GM21423 (cell line): Measurements from ENCODE around the gene ARIH1.

ENCODE experiments used
- ATAC-seq: cut with Tn5 transposase; IDR thresholded peaks from one replicate; pipeline ENCODE4 v1.9.1; 2021; ENCODE audit warnings: mild to moderate bottlenecking, moderate library complexity; ENCODE audit not compliant: unreplicated experiment

ARIH1 gene

DNA sequence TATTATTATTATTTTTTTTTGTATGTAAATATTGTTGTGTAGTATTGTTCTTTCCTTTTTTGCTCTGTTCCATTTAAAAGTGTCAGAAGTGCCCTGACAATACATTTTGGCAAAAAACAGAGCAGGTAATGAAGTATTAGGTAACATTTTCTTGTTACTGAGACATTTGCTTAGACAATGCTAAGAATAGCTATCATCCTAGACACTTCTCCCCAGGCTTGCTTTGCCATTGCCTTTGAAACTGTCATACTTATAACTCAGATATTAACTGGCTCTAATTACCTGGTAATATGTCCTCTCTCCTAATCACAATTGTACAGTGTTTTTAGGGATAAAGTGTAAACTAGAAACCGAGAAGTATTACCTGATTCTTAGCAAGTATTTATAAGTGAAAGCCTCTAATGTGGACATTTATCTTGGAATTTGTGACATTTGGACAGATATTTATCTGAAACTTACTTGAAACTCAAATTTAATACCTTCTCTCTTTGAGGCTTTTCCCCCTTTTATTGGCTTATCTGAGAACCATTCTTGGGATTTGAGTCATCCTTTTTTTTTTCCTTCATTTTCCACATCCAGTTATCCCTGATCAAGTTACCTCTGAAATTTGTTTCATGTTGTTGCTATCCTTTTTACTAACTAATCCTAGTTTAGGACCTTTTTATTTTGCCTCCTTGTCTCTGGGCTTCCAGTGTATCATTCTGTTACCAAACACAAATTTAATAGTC, 13.1 kb downstream of the ARIH1 start:
- no peak for ATAC-seq

GRCh38 chr15:72488558-72488957, 14.4 kb downstream of the ARIH1 start:
- no peak for ATAC-seq

GRCh38 chr15:72489943-72490554, 15.9 kb downstream of the ARIH1 start:
- ATAC-seq: no peak

DNA sequence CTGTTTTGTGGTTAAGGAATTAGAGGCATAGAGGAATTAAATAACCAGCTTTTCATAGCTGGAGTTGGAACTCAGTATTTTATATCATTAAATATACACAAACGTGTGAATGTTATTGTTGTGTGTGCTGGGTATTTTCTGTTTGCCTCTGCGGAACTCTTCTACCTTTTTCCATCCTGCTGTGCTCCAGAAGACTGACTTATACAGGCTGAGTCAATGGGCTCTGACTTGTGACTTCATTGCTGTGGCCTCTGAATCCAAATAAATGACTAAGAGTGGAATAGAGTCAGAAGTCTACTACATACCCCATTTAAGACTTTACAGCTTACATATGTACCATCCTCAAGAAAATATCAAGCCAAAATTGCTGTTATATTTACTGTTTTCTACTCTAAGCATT, 17.6 kb downstream of the ARIH1 start:
- ATAC-seq: no peak

DNA sequence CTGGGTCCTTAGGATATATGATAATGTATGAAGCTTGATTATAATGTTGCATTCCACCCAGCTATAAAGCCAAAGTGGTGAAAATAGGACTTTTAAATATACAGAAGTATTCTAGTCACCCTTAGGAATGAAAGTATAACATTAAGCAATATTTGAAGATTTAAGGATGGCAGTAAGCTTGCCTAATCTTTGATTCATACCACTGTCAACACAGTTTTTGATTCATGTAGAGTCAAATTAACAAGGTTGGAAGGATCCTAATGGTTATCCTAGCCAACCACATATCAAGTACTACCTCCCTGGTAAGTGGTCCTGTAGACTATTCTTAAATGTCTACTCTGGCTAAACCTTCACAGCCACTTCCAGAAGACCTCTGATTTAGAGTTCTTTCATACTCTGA, 18.6 kb downstream of the ARIH1 start:
- no peak for ATAC-seq

GRCh38 chr15:72493220-72493619, 19.1 kb downstream of the ARIH1 start:
- ATAC-seq: no peak

DNA sequence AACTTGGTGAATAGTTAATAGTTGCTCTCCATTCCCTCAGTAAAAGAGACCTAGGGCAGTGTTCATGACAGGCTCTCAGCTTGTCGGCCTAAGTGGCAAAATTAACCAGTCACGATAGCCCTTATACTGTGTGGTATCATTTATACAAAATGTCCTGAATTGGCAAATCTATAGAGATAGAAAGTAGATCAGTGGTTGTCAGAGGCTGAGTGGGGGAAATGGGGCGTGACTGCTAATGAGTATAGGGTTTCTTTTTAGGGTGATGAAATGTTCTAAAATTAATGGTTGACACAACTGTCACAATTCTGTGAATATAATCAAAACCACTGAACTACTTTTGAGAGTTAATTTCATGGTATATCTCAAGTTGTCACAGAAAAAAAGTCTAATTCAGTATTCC, 20.9 kb downstream of the ARIH1 start:
- no peak for ATAC-seq

DNA sequence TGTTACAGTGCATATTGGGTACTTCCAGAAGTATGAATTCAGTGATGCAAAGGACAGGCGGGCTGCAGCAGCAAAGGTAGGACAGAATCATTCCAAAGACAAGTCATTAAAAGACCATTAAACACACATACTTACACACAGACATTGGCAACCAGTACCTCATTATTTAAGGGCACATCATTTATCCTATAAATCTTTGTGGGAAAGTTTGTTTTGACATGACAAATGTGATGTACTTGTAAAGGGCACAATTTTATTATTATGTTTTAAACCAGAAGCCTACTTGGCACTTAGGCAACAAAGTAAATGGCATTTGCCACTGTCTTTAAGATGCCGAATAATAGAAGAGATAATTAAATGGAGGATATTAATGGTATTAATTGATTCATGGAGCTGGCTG, 22.7 kb downstream of the ARIH1 start:
- no peak for ATAC-seq

DNA sequence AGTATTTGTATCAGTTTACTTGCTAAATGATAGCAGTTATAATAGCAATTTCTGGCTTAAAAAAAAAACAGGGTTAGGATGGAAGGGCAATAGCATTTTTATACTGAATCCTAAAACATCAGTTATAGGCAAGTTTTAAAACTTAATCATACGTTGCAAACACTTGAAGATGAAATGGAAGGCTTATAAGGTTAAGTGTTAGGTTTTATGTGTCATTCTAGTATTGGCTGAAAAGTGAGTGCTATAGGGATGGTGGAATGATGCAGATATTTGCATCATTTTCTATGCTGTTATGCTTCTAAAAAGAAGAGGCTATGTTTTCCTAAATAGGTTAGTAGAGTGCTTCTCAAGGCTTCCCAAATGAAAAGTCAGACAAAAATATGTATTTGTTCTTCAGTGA, 23.3 kb downstream of the ARIH1 start:
- no peak for ATAC-seq

DNA sequence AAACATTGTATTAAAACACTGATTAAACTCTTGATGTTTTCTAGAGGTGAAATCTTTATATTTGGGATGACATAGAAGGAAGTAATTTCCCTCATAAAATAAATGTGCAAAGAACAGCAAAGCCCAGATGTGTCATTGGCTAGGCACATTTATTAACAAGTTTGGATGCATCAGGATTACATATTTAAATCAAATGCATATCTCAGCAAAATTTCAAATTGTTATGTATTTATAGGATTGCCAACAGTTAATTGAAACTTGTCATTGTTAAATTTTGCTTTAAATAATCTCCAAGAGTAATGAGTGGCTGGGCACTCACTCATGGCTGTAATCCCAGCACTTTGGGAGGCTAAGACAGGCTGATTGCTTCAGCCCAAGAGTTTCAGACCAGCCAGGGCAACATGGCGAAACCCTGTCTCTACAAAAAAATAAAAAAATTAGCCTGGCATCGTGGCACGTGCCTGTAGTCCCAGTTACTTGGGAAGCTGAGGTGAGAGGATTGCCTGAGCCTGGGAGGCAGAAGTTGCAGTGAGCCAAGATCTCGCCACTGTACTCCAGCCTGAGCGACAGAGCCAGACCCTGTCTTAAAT, 28.2 kb downstream of the ARIH1 start:
- no peak for ATAC-seq

GRCh38 chr15:72503147-72503546, 29.0 kb downstream of the ARIH1 start:
- ATAC-seq: no peak

- ATAC-seq: no peak
Observed at GRCh38 chr15:72507402-72508092, 33.4 kb downstream of the ARIH1 start.

- ATAC-seq: no peak
Observed at GRCh38 chr15:72509484-72509883, 35.4 kb downstream of the ARIH1 start.

DNA sequence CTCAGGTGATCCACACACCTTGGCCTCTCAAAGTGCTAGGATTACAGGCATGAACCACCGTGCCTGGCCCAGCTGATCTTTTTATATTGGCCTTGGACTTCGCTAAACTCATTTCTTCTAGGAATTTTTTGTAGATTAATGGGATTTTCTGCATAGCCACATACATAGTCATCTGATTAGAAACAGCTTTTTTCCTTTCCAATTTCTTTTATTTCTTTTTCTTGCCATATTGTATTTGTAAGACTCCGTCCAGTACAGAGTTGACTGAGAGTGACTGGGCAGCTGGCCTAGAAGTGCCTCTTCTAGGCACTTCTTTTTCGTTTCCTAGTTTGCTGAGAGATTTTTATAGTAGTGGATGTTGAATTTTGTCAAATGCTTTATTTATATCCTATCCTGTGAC, 37.4 kb downstream of the ARIH1 start:
- no peak for ATAC-seq

- ATAC-seq: no peak
Observed at GRCh38 chr15:72515591-72516389, 41.7 kb downstream of the ARIH1 start.

DNA sequence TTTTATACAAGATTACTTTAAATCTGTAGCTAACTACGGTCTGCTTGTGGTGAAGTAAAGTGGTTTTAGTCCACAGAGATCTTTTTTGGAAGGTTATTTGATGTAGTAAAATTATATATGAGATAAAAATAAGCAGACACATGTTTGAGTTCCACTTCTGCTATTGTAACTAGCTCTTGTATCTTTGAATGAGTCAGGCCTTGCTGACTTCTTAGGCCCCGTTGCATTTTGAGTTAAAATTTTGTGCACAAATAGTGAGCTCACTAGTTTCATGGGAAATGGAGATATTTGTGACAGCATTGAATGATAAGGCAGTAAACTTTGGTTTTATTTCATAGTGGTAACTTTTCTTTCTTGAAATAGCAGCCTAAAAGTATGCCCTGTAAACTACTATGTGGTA, 42.6 kb downstream of the ARIH1 start:
- ATAC-seq: no peak

DNA sequence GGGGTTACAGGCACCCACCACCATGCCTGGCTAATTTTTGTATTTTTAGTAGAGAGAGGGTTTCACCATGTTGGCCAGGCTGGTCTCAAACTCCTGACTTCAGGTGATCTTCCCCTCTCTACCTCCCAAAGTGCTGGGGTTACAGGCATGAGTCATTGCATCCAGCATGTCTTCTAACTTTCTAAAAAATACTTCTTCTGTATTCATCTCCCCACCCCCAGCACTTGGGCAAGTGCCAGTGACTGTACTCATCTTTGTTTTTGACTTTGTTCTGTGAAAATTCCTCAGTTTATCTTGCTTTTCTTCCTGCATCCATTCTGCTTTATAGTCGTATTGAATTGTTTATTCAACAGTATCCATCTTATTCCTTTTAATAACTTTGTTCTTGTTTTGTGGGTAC, 47.6 kb downstream of the ARIH1 start:
- no peak for ATAC-seq

DNA sequence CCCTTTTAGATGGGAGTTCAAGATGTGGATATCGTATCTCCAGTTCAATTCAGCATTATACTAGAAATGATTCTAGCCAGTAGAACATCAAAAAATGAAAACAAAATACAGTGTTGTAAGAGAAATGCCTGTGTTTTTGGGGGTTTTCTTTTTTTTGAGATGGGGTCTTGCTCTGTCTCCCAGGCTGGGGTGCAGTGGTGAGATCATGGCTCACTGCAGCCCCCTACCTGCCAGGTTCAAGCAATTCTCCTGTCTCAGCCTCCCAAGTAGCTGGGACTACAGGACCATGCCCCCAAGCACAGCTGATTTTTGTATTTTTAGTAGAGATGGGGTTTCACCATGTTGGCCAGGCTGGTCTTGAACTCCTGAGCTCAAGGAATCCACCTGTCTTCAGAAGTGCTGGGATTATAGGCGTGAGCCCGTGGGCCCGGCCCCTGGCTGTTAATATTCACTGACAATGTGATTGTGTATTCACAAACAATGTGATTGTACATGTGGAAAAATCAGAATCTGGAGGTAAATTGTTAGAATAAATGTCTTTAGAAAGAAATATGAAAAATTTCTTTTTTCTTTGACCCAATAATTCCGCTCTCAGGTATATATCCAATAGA, 59.0 kb downstream of the ARIH1 start:
- no peak for ATAC-seq

DNA sequence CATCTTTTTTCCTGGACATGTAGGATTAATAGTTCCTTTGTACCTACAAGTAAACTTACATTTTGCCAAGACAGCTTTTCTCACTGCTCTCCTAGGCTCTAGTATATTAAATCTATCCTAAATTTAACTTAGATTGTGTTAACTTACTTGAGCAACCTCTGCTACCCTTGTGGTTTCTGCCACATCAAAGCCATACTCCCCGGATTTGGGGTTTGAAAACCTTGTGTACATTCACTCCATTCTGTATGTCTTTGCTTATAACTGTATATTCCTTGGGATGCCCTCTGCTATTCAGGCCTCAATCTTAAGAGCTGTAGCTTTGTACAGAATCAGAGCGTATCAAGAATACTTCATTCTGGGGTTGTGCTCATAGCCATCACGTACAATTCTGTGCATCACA, 60.4 kb downstream of the ARIH1 start:
- ATAC-seq: no peak

GRCh38 chr15:72535911-72536310, 61.8 kb downstream of the ARIH1 start:
- ATAC-seq: no peak

DNA sequence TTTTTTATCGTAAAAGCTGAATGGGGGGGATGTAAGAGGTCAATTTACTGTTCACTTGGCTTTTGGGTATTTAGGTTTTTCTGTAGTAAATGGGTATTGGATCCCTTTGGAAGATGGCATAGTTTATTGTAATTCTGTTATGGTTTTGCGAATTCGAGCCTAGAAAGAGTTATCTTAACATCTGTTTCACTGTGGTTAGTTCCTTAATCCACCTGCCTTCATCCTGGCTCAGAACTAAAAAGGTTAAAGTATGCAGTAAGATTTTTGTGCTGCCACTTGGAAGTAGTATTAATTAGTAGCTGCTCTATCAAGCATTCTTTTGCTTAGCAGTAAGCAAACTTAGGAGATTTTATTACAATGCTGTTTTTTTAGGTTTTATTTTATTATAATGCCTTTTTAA, 62.4 kb downstream of the ARIH1 start:
- no peak for ATAC-seq
